Measurements from ENCODE around the gene RNF213.
"Not testable (repeated sequence)": the region's sequence is repeated elsewhere in the genome, so short reads cannot be mapped to it uniquely, and the experiment has no call there.

RNF213 gene

DNA sequence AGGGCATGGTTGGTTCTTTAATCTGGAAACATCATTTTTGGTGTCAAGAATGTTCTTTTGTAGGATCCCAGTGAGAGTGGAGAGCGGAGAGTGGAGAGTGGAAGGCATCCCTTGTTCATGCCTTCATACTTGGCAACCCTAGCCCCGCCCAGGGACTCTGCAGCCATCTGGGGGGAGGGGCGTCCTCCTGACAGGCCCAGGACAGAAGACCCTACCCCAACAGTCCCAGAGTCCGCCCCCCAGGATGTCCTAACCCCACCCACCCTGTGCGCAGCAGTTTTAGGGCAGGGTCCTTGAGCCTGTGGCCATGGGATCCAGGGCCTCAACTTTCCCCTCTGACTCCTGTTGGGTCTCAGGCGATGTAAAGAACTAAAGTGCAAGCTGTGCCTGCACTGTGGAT is 36.0 kb upstream of the RNF213 start:
- no peak for DNase-seq

- no peak for DNase-seq
Observed at GRCh38 chr17:80225230-80225629, 35.4 kb upstream of the RNF213 start.

GRCh38 chr17:80227156-80227555 is 33.5 kb upstream of the RNF213 start:
- no peak for DNase-seq

DNA sequence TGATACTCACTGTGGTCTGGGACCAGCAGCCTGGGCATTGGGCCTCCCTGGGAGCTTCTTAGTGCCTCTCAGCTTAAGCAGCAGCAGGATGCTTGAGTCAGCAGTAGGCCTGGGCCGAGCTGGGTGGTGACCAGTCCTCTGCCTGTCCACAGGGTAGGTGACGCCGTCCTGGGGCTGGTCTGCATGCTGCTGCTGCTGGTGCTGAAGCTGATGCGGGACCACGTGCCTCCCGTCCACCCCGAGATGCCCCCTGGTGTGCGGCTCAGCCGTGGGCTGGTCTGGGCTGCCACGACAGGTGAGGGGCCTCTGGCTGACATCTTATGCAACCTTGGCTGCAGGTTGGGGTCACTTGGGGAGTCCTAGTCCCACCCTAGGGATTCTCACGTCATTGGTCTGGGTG is 33.0 kb upstream of the RNF213 start:
- DNase-seq, result no peak

DNA sequence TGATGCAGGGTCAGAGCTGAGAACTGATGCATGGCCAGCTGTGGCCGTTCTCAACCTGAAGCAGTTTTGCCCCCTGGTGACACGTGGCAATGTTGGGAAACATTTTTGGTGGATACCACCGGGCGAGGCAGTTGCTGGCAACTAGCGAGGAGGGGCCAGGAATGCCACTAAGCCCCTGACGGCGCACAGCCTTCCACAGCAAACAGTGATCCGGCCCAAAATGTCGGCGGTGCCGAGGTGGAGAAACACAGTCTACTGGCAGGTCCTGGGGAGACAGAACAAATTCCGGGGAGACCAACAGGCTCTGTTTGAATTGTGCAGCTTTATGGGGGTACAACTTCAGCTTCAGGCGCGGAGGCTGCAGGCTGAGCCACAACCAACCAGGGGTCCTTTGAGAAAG is 32.2 kb upstream of the RNF213 start:
- DNase-seq, result no peak

DNA sequence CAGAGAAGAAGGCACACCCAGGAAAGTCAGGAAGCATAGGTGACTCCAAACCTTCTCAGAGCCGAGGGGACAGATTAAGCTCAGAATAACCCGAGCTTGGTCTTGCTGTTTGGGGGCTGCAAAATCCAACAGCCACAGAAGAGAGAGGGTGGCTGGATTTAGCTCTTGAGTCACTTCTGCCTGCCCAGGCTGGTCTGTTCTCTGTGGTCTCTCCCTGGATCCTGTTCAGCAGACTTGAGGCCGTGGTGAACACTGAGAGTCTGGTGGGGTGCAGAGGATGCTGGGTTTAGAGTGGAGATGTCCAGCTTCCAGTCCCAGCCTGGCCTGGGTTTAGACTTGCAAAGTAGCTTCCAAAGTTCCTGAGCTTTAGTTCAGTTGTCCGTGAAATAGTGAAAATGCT is 31.6 kb upstream of the RNF213 start:
- no peak for DNase-seq

DNA sequence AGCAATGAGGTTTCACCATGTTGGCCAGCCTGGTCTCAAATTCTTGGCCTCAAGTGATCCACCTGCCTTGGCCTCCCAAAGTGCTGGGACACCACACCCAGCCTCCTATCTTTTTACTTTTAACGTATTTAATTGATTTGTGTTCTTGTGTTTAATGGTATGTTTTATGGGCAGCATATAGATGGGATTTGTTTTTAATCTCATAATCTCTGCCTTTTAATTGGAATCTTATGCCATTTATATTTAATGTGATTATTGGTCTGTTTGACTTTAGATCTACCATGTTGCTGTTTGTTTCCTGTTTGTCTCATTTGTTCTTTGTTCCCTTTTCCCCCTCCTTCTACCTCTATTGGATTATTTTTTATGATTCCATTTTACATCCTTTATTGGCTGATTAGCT is 28.2 kb upstream of the RNF213 start:
- no peak for DNase-seq

- no peak for DNase-seq
Observed at GRCh38 chr17:80233202-80233601, 27.4 kb upstream of the RNF213 start.

DNA sequence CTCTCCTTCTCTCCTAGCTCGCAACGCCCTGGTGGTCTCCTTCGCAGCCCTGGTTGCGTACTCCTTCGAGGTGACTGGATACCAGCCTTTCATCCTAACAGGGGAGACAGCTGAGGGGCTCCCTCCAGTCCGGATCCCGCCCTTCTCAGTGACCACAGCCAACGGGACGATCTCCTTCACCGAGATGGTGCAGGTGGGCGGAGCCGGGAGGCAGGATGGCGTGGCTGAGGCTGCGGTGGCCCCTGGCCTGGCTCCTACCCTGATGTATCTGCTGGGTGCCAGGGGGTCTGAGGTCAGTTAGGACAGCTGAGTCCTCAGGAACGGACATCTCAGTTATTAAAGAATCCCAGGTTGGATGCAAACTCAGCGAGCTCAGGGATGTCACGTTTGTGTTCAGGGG is 23.7 kb upstream of the RNF213 start:
- DNase-seq, result no peak

- DNase-seq, result no peak
Observed at GRCh38 chr17:80237386-80237785, 23.3 kb upstream of the RNF213 start.

DNA sequence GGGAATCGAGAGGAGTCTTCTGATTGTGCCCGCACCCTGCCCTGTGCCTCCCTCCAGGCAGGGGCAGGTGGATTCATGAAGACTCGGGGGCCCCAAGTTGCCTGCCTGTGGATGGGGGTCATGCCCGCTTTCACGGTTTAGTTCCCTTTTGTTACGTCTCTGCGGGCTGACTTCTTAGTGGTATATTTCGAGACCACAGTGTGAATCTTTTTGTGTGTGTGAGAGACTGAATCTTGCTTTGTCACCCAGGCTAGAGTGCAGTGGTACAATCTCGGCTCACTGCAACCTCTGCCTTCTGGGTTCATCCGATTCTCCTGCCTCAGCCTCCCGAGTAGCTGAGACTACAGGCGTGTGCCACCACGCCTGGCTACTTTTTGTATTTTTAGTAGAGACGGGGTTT is 18.1 kb upstream of the RNF213 start:
- no peak for DNase-seq

DNA sequence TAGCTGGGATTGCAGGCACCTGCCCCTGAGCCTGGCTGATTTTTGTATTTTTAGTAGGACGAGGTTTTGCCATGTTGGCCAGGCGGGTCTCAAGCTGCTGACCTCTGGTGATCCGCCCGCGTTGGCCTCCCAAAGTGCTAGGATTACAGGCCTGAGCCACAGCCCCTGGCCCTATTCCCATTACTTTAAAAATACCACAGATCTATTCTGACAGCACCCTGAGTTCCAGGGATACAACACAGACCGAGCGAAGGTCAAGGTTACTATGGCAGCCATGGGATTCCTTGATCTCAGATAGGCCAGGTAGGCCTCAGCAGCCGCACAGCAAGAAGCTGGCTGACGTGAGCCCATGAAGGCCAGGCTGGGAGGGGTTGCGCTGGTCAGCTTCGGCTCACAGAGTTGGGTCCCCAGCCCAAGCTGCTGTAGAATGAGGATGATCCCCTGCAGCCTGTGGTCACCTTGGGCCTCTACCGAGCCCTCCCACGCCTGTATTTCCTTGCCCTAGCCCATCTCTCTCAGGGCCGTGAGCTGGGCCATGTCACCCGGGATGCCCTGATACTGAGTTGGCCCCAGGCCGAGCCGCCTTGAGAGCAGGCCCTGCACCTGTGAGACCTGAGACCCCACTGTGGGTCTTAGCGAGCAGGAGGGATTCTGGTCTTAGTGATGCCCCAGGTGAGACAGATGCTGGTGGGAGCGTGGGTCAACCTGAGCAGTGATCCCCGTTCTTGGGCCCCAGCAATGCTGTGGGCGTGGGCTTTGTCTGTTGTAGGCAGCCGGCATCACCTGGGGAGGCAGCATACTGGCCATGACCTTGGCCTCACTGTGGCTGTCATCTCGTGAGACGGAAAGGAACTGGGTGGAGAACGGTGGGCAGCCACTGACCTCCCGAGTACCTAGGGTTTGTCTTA is 16.9 kb upstream of the RNF213 start:
- no peak for DNase-seq

DNA sequence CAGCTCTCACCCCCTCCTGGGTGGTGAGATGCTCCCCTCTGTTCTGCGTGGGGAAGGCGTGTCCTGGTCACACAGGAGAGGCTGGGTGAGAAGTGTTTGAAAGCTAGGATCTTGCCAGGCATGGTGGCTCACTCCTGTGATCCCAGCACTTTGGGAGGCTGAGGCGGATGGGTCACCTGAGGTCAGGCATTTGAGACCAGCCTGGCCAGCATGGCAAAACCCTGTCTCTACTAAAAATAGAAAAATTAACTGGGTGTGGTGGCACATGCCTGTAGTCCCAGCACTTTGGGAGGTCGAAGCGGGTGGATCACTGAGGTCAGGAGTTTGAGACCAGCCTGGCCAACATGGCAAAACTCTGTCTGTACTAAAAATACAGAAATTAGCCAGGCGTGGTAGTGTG is 16.2 kb upstream of the RNF213 start:
- not testable (repeated sequence) for DNase-seq

DNA sequence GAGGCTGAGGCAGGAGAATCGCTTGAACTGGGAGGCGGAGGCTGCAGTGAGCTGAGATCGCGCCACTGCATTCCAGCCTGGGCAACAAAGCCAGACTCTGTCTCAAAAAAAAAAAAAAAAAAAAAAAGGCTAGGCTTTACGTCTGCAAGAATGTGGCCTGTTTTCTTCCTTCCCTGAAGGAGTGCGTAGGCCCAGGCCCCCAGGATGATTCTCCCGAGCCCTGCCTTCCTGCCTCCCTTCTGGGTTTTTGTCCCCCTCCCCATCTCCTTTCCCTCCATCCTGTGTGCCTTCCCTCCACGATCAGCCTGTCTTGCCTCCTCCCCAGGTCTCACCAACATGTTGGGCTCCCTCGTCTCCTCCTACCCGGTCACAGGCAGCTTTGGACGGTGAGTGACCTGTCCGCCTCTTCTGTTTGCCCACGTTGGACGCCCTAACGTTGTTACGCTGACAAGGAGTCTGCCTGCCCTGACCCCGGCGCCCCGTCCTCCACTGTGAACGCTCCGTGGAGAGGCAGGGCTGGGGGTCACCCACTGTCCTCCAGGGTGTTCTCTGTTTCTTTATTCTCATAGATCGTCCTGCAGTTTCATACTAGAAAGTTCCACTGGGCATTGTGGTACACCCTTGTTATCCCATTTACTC is 15.7 kb upstream of the RNF213 start:
- DNase-seq, result no peak

GRCh38 chr17:80245566-80246265 is 14.9 kb upstream of the RNF213 start:
- DNase-seq, result no peak

GRCh38 chr17:80246266-80246681 is 14.4 kb upstream of the RNF213 start:
- DNase-seq, result no peak

DNA sequence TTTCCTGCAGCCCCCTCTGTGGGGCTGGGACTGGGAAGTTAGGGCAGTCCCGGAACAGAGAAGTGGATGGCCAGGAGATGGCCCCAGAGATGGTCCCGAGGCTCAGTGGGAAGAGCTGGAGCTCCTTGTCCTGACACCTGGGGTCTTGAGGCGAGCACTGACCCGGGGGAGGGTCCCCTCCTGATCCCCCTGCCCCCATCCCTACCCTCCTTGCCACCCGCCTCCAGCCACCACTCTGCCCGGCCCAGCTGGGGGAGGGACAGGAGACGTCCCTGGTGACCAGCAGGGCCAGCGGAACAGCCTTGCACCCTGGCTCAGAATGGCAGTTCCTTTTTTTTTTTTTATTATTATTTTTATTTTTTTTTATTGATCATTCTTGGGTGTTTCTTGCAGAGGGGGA is 13.9 kb upstream of the RNF213 start:
- DNase-seq, result no peak

- DNase-seq, result no peak
Observed at GRCh38 chr17:80247561-80247960, 13.1 kb upstream of the RNF213 start.

GRCh38 chr17:80248001-80248893 is 12.4 kb upstream of the RNF213 start:
- DNase-seq, result no peak

DNA sequence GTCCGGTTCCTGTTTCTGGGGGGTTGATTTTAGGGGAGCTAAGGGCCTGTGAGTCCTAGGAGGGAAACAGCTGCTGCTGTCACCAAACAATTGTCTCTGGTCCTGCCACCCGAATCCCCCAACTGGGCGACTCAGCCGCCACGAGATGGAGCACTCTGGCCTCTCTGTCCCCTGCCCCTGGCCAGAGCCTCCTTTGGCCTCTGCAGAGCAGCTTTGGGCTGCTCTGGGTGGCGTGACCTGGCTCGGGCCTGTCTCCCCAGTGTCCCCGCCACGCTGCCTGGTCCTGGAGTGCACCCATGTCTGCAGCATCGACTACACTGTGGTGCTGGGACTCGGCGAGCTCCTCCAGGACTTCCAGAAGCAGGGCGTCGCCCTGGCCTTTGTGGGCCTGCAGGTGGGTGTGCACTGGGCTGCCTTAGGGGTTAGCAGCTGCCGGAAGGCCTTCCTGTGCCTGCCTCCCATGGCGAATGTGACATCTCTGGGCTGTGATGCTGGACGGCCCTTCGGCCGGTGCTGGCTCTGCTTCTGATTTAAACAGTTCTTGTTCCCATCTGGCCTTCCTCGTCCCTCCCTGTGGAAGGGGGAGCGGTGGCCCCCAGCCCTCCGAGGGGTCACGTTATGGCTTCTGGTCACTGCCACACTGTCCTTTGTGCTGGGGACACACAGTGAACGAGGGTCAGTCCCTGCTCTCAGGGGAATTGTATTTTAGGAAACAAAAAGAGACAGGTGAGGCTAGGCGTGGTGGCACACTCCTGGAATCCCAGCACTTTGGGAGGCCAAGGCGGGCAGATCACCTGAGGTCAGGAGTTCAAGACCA is 11.6 kb upstream of the RNF213 start:
- DNase-seq, result no peak

GRCh38 chr17:80251966-80252365 is 8.7 kb upstream of the RNF213 start:
- no peak for DNase-seq

- peak; percentile 88 for DNase-seq
Observed at GRCh38 chr17:80252871-80253270, 7.8 kb upstream of the RNF213 start.
